PFSK-1 (cell line): ENCODE measurements around the gene AGMO.

Experiments used
- FOXP2 ChIP-seq: optimal IDR thresholded peaks from 2 replicates; pipeline ENCODE3; 2011; ENCODE audit warnings: borderline replicate concordance, control low read depth, inconsistent platforms; ENCODE audit not compliant: insufficient read depth; ENCODE audit errors: extremely low read length, extremely low read depth
- POLR2AphosphoS5 ChIP-seq: IDR thresholded peaks from 2 replicates; pipeline ENCODE4 v1.6.1; 2012; ENCODE audit warnings: low read depth, mild to moderate bottlenecking, control low read depth, low read length, moderate library complexity
- SIN3A ChIP-seq: IDR thresholded peaks from 2 replicates; pipeline ENCODE4 v1.6.1; 2012; ENCODE audit warnings: mild to moderate bottlenecking, low read length, moderate library complexity, borderline replicate concordance; ENCODE audit not compliant: insufficient read depth
- TAF1 ChIP-seq: IDR thresholded peaks from 2 replicates; pipeline ENCODE4 v1.6.1; 2012; ENCODE audit warnings: low read length, control low read depth, borderline replicate concordance; ENCODE audit not compliant: insufficient read depth
- TF ChIP-seq, protein P1 (sequence below), 2 experiments: IDR thresholded peaks; 2 replicates each; pipeline versions ENCODE4 v1.6.1 to v1.8.0; 2011 to 2012; ENCODE audit warnings: low read depth in 2 of 2, low read length in 2 of 2, control low read depth in 1 of 2, inconsistent platforms in 1 of 2, mild to moderate bottlenecking in 1 of 2, moderate library complexity in 1 of 2; ENCODE audit not compliant: insufficient read depth in 1 of 2

The AGMO gene

GRCh38 chr7:15213093-15213492 is 348.7 kb downstream of the AGMO start:
- TF ChIP-seq POLR2AphosphoS5 (no peak), TAF1 (no peak), FOXP2 (no peak), SIN3A (no peak)
- TF ChIP-seq, protein P1, sequence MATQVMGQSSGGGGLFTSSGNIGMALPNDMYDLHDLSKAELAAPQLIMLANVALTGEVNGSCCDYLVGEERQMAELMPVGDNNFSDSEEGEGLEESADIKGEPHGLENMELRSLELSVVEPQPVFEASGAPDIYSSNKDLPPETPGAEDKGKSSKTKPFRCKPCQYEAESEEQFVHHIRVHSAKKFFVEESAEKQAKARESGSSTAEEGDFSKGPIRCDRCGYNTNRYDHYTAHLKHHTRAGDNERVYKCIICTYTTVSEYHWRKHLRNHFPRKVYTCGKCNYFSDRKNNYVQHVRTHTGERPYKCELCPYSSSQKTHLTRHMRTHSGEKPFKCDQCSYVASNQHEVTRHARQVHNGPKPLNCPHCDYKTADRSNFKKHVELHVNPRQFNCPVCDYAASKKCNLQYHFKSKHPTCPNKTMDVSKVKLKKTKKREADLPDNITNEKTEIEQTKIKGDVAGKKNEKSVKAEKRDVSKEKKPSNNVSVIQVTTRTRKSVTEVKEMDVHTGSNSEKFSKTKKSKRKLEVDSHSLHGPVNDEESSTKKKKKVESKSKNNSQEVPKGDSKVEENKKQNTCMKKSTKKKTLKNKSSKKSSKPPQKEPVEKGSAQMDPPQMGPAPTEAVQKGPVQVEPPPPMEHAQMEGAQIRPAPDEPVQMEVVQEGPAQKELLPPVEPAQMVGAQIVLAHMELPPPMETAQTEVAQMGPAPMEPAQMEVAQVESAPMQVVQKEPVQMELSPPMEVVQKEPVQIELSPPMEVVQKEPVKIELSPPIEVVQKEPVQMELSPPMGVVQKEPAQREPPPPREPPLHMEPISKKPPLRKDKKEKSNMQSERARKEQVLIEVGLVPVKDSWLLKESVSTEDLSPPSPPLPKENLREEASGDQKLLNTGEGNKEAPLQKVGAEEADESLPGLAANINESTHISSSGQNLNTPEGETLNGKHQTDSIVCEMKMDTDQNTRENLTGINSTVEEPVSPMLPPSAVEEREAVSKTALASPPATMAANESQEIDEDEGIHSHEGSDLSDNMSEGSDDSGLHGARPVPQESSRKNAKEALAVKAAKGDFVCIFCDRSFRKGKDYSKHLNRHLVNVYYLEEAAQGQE (IDR thresholded peaks at IDR 0.05; ENCODE audit: insufficient read depth in 1 of 2, low read depth in 2 of 2, low read length in 2 of 2), result no peak

- TF ChIP-seq TAF1 (no peak), FOXP2 (no peak), POLR2AphosphoS5 (no peak), SIN3A (no peak)
- TF ChIP-seq, protein P1 (IDR thresholded peaks at IDR 0.05; ENCODE audit: insufficient read depth in 1 of 2, low read depth in 2 of 2, low read length in 2 of 2), result no peak
Measured at GRCh38 chr7:15209429-15209828, 352.4 kb downstream of the AGMO start.

DNA sequence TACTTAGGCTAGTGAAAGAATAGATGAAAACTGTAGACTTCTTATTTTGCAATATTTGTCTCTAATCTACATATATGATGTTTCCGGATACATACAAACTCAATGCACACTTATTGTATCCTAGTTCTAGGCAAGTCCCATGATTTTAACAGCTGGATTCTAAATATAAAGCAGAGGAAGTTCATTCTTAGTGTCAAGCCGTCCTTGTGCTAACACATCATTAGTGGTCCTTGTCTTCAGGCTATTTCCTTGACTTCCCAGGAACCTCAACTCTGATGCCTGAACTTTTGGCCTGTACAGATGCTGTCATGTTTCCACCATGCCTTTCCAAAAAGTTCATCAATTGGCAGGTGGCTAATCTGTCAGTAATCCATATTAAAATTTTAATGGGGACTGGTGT is 357.4 kb downstream of the AGMO start:
- TF ChIP-seq, protein P1 (IDR thresholded peaks at IDR 0.05; ENCODE audit: insufficient read depth in 1 of 2, low read depth in 2 of 2, low read length in 2 of 2), result no peak
- TF ChIP-seq POLR2AphosphoS5 (no peak), SIN3A (no peak), TAF1 (no peak)

DNA sequence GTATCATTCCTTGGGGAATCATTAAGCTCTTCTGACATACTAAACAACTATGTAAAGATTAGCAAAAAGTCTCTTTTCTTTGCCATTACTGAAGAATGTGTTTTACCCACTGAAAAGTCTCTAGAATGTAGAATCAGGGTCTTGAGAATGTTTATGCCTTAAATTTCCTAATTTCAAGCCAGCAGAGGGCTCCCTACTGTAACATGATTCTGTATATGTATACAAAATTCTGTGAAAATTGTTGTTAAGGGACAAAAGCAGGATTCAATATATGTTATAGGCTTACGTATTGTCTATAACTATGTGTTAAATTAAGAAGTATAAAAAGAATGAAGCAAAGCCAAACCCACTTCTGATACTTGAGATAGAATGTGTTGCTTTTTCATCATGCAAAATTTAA is 362.3 kb downstream of the AGMO start:
- TF ChIP-seq TAF1, result no peak
- no peak for TF ChIP-seq SIN3A
- TF ChIP-seq POLR2AphosphoS5, result no peak
- no peak for TF ChIP-seq FOXP2
- TF ChIP-seq, protein P1 (IDR thresholded peaks at IDR 0.05; ENCODE audit: insufficient read depth in 1 of 2, low read depth in 2 of 2, low read length in 2 of 2), result no peak
